ENCODE measurements around the gene PECR. TPM values are rescaled to one million over a fixed set of nuclear protein-coding genes. Genes with fewer than 3 reads are reported as not detected.

Gene PECR
- total and polyA plus RNA-seq, 9 of the 15 experiments (the other 6 are each of a cell fraction or from before 2014, with no cell fraction given) = 1.1 to 10.3 (median 8.2) TPM

- TF ChIP-seq POLR2AphosphoS5 (IDR thresholded peaks at IDR 0.05; ENCODE audit: control insufficient read depth, insufficient read depth, low read depth, low read length) (peak; percentile 87; the same call in 1 of the 2 replicates), STAG1 (CRISPR knock-in tag; IDR thresholded peaks at IDR 0.05; ENCODE audit: borderline replicate concordance) (no peak), KLF10 (CRISPR knock-in tag; IDR thresholded peaks at IDR 0.05) (no peak), EP400 (IDR thresholded peaks at IDR 0.05) (peak; percentile 55; the same call in 1 of the 2 replicates), ZNF282 (CRISPR knock-in tag; IDR thresholded peaks at IDR 0.05) (no peak), ZNF174 (CRISPR knock-in tag; IDR thresholded peaks at IDR 0.05) (no peak), SIRT6 (IDR thresholded peaks at IDR 0.05; ENCODE audit: low read depth, low read length) (no peak), CEBPB (tag; IDR thresholded peaks at IDR 0.05) (no peak), RBM25 (IDR thresholded peaks at IDR 0.05; ENCODE audit: low read depth, low read length, severe bottlenecking) (no peak), ZNF124 (CRISPR knock-in tag; IDR thresholded peaks at IDR 0.05) (no peak), REST (IDR thresholded peaks at IDR 0.05; ENCODE audit: borderline replicate concordance) (no peak), REST (CRISPR knock-in tag; IDR thresholded peaks at IDR 0.05; ENCODE audit: low read depth) (no peak), POLR2B (IDR thresholded peaks at IDR 0.05; ENCODE audit: low read depth, partially characterized antibody) (peak; percentile 84), NR2C2 (CRISPR knock-in tag; IDR thresholded peaks at IDR 0.05) (no peak), NR2C2 (tag; IDR thresholded peaks at IDR 0.05) (no peak), PHF21A (IDR thresholded peaks at IDR 0.05; ENCODE audit: borderline replicate concordance, low read depth) (no peak), ELF2 (CRISPR knock-in tag; IDR thresholded peaks at IDR 0.05) (no peak), NCOA1 (IDR thresholded peaks at IDR 0.05; ENCODE audit: low read depth) (no peak), CBX3 (IDR thresholded peaks at IDR 0.05; ENCODE audit: borderline replicate concordance in 1 of 2, low read length in 2 of 2) (no peak)
- TF ChIP-seq, protein P1, sequence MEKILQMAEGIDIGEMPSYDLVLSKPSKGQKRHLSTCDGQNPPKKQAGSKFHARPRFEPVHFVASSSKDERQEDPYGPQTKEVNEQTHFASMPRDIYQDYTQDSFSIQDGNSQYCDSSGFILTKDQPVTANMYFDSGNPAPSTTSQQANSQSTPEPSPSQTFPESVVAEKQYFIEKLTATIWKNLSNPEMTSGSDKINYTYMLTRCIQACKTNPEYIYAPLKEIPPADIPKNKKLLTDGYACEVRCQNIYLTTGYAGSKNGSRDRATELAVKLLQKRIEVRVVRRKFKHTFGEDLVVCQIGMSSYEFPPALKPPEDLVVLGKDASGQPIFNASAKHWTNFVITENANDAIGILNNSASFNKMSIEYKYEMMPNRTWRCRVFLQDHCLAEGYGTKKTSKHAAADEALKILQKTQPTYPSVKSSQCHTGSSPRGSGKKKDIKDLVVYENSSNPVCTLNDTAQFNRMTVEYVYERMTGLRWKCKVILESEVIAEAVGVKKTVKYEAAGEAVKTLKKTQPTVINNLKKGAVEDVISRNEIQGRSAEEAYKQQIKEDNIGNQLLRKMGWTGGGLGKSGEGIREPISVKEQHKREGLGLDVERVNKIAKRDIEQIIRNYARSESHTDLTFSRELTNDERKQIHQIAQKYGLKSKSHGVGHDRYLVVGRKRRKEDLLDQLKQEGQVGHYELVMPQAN (IDR thresholded peaks at IDR 0.05; ENCODE audit: borderline replicate concordance) = peak; percentile 48; the same call in 1 of the 2 replicates
Observed at GRCh38 chr2:216114714-216115531, 33.3 kb upstream of the PECR start (continued).
